H1 (cell line): ENCODE results near the gene LIMK1. TPM values are rescaled to one million over a fixed set of nuclear protein-coding genes. Genes with fewer than 3 reads are reported as not detected.

Source experiments
- CTCF ChIA-PET: fragments of 300-600 bp; sonication (Branson Sonifier 250); formaldehyde crosslinking; loops from one replicate; lab custom pipeline; 2021; ENCODE audit not compliant: partially characterized antibody; lab: Charles Lee
- POLR2A ChIA-PET: fragments of 300-600 bp; sonication (Branson Sonifier 250); formaldehyde crosslinking; loops from one replicate; lab custom pipeline; 2021; ENCODE audit warnings: inconsistent platforms; ENCODE audit not compliant: partially characterized antibody; lab: Charles Lee
- DNase-seq, 2 experiments: peaks; one replicate each; pipeline versions ENCODE4 v3.0.0 to v3.0.0-alpha.2; 2010 to 2022; ENCODE audit warnings: low spot score in 2 of 2, low read depth in 1 of 2, mixed read lengths in 1 of 2
- FAIRE-seq: peaks from 2 replicates; lab custom pipeline; 2011; peaks lifted over from hg19 to GRCh38; lab: Jason Lieb, UNC
- H2AFZ ChIP-seq: 2 replicates; pipeline ENCODE4 v1.8.1; 2012; ENCODE audit warnings: low read length, inconsistent platforms
- H2AK5ac ChIP-seq: 2 replicates; pipeline ENCODE4 v1.6.1; 2013; ENCODE audit warnings: low read depth, low read length
- H2BK120ac ChIP-seq: replicated peaks from 2 replicates; pipeline ENCODE3; 2013; ENCODE audit warnings: low read depth, low read length, inconsistent platforms
- H2BK12ac ChIP-seq: 2 replicates; pipeline ENCODE4 v1.6.1; 2013; ENCODE audit warnings: low read depth, low read length
- H2BK15ac ChIP-seq: 2 replicates; pipeline ENCODE4 v1.6.1; 2013; ENCODE audit warnings: low read length
- H2BK20ac ChIP-seq: 2 replicates; pipeline ENCODE4 v1.6.1; 2013; ENCODE audit warnings: low read length
- H2BK5ac ChIP-seq: 2 replicates; pipeline ENCODE4 v1.6.1; 2013; ENCODE audit warnings: low read depth, low read length
- H3K14ac ChIP-seq: 2 replicates; pipeline ENCODE4 v1.6.1; 2013; ENCODE audit warnings: inconsistent platforms; ENCODE audit not compliant: insufficient read length
- H3K18ac ChIP-seq: 2 replicates; pipeline ENCODE4 v1.6.1; 2013; ENCODE audit warnings: low read length; ENCODE audit errors: extremely low read depth
- H3K23ac ChIP-seq: 2 replicates; pipeline ENCODE4 v1.6.1; 2013; ENCODE audit warnings: inconsistent platforms; ENCODE audit not compliant: insufficient read length
- H3K23me2 ChIP-seq: 2 replicates; pipeline ENCODE4 v1.6.1; 2013; ENCODE audit warnings: low read depth, low read length
- H3K27ac ChIP-seq: 2 replicates; pipeline ENCODE4 v1.6.1; 2011; ENCODE audit warnings: low read depth, low read length, inconsistent platforms
- H3K27me3 ChIP-seq, 4 experiments: replicated peaks in 1 of 4; 1 replicate in 1 of 4; 2 replicates in 3 of 4; pipeline versions ENCODE4 v1.6.1 to v1.8.1; 2011 to 2013; ENCODE audit warnings: low read length in 3 of 4, mild to moderate bottlenecking in 3 of 4, inconsistent platforms in 2 of 4, mixed read lengths in 2 of 4, moderate library complexity in 1 of 4; ENCODE audit not compliant: control insufficient read depth in 3 of 4, insufficient read depth in 3 of 4; ENCODE audit errors: extremely low read depth in 1 of 4
- H3K36me3 ChIP-seq, 4 experiments: 2 replicates each; pipeline versions ENCODE4 v1.6.1 to v1.8.1; 2011 to 2013; ENCODE audit warnings: mild to moderate bottlenecking in 4 of 4, low read length in 3 of 4, moderate library complexity in 2 of 4, control low read depth in 1 of 4, inconsistent platforms in 1 of 4; ENCODE audit not compliant: insufficient read depth in 4 of 4, control insufficient read depth in 2 of 4
- H3K4ac ChIP-seq: replicated peaks from 2 replicates; pipeline ENCODE3; 2013; ENCODE audit warnings: low read length, low read depth, mixed read lengths, inconsistent platforms; ENCODE audit not compliant: insufficient read length
- H3K4me1 ChIP-seq, 4 experiments: replicated peaks in 1 of 4; 1 replicate in 1 of 4; 2 replicates in 3 of 4; pipeline versions ENCODE4 v1.6.1 to v1.8.1; 2011 to 2013; ENCODE audit warnings: low read length in 3 of 4, inconsistent platforms in 2 of 4, mixed read lengths in 1 of 4; ENCODE audit not compliant: insufficient read depth in 4 of 4, control insufficient read depth in 3 of 4
- H3K4me2 ChIP-seq, 2 experiments: 2 replicates each; pipeline versions ENCODE4 v1.6.1 to v1.8.1; 2011 to 2013; ENCODE audit warnings: low read depth in 2 of 2, low read length in 2 of 2, control low read depth in 1 of 2, inconsistent platforms in 1 of 2, mild to moderate bottlenecking in 1 of 2; ENCODE audit not compliant: insufficient read depth in 1 of 2
- H3K4me3 ChIP-seq, 4 experiments: fragments of 200-600, 300-600 bp in 1 of 4; sonication (generic), shearing (Covaris generic), sonication (Bioruptor Twin) in 1 of 4; 2 replicates each; pipeline versions ENCODE4 v1.5.1 to v1.8.1; 2011 to 2016; ENCODE audit warnings: low read length in 4 of 4, low read depth in 3 of 4, control low read depth in 2 of 4, inconsistent platforms in 2 of 4, mild to moderate bottlenecking in 2 of 4, mixed read lengths in 1 of 4, moderate library complexity in 1 of 4; ENCODE audit not compliant: insufficient read depth in 2 of 4; ENCODE audit errors: extremely low read depth in 1 of 4
- H3K56ac ChIP-seq: replicated peaks from 2 replicates; pipeline ENCODE3; 2013; ENCODE audit warnings: low read depth, mild to moderate bottlenecking, mixed read lengths, low read length, inconsistent platforms; ENCODE audit not compliant: insufficient read length
- H3K79me1 ChIP-seq: 2 replicates; pipeline ENCODE4 v1.6.1; 2013; ENCODE audit warnings: low read depth, low read length, control low read depth
- H3K79me2 ChIP-seq, 2 experiments: 2 replicates each; pipeline versions ENCODE4 v1.6.1 to v1.8.1; 2012 to 2013; ENCODE audit warnings: low read length in 2 of 2, mild to moderate bottlenecking in 2 of 2, inconsistent platforms in 1 of 2; ENCODE audit not compliant: insufficient read depth in 2 of 2, control insufficient read depth in 1 of 2
- H3K9ac ChIP-seq, 4 experiments: replicated peaks in 1 of 4; 1 replicate in 1 of 4; 2 replicates in 3 of 4; pipeline versions ENCODE4 v1.6.1 to v1.8.1; 2011 to 2013; ENCODE audit warnings: low read depth in 3 of 4, low read length in 3 of 4, control low read depth in 2 of 4, mild to moderate bottlenecking in 2 of 4, moderate library complexity in 2 of 4, inconsistent platforms in 1 of 4; ENCODE audit errors: extremely low read depth in 1 of 4
- H3K9me3 ChIP-seq, 2 experiments: 2 replicates each; pipeline versions ENCODE4 v1.6.1 to v1.8.1; 2012 to 2013; ENCODE audit warnings: mild to moderate bottlenecking in 2 of 2, moderate library complexity in 2 of 2, control low read depth in 1 of 2, inconsistent platforms in 1 of 2, low read depth in 1 of 2, low read length in 1 of 2, mixed read lengths in 1 of 2; ENCODE audit not compliant: insufficient read depth in 2 of 2
- H4K20me1 ChIP-seq, 2 experiments: replicated peaks in 1 of 2; 2 replicates each; pipeline versions ENCODE3 to v1.8.1; 2011 to 2013; ENCODE audit warnings: inconsistent platforms in 2 of 2, low read length in 2 of 2, mild to moderate bottlenecking in 1 of 2; ENCODE audit not compliant: insufficient read depth in 2 of 2, control insufficient read depth in 1 of 2
- H4K5ac ChIP-seq: 2 replicates; pipeline ENCODE4 v1.6.1; 2013; ENCODE audit warnings: low read length, low read depth, mixed read lengths, inconsistent platforms; ENCODE audit not compliant: insufficient read length
- H4K8ac ChIP-seq: 2 replicates; pipeline ENCODE4 v1.8.0; 2013; ENCODE audit warnings: mild to moderate bottlenecking, moderate library complexity, low read length, inconsistent platforms; ENCODE audit not compliant: insufficient read depth; ENCODE audit errors: extremely low read depth
- H4K91ac ChIP-seq: replicated peaks from 2 replicates; pipeline ENCODE3; 2013; ENCODE audit warnings: low read length, mixed read lengths, inconsistent platforms; ENCODE audit not compliant: insufficient read length
- GABPA ChIP-seq: IDR thresholded peaks from 2 replicates; pipeline ENCODE4 v1.6.1; 2011; ENCODE audit warnings: mild to moderate bottlenecking, low read length, moderate library complexity, borderline replicate concordance; ENCODE audit not compliant: insufficient read depth
- GTF2F1 ChIP-seq: IDR thresholded peaks from 2 replicates; pipeline ENCODE4 v1.6.1; 2012; ENCODE audit warnings: low read depth, low read length, improper control_type of control experiment, borderline replicate concordance
- HDAC2 ChIP-seq, 2 experiments: fragments of 300-600 bp in 1 of 2; sonication (generic) in 1 of 2; IDR thresholded peaks; 2 replicates each; pipeline ENCODE4 v1.6.1; 2011 to 2012; ENCODE audit warnings: low read depth in 2 of 2, low read length in 2 of 2, mild to moderate bottlenecking in 2 of 2, moderate library complexity in 2 of 2, borderline replicate concordance in 1 of 2, inconsistent platforms in 1 of 2
- JUND ChIP-seq: IDR thresholded peaks from 2 replicates; pipeline ENCODE4 v1.6.1; 2011; ENCODE audit warnings: mild to moderate bottlenecking, improper control_type of control experiment, low read length
- KDM5A ChIP-seq: fragments of 200-600 bp; IDR thresholded peaks from 2 replicates; pipeline ENCODE4 v1.7.1; 2012; ENCODE audit warnings: mild to moderate bottlenecking, low read length, inconsistent platforms, mixed read lengths
- RAD21 ChIP-seq, 2 experiments: IDR thresholded peaks in 1 of 2; conservative IDR thresholded peaks in 1 of 2; 2 replicates each; pipeline ENCODE4 v1.6.1; 2011; ENCODE audit warnings: low read depth in 2 of 2, low read length in 2 of 2, improper control_type of control experiment in 1 of 2, inconsistent platforms in 1 of 2, mild to moderate bottlenecking in 1 of 2, moderate library complexity in 1 of 2
- TEAD4 ChIP-seq: IDR thresholded peaks from 2 replicates; pipeline ENCODE4 v1.6.1; 2012; ENCODE audit warnings: low read depth, low read length, inconsistent platforms, mixed read lengths
- WGBS, 2 experiments: shearing (Covaris generic) in 1 of 2; methylation state at CpG; one replicate each; pipeline versions ENCODE4 v1.1.6 to v1.1.7; 2013 to 2015; ENCODE audit warnings: low lambda C conversion rate in 2 of 2, mixed read lengths in 2 of 2, inconsistent platforms in 1 of 2, low coverage in 1 of 2, missing lambda C conversion rate in 1 of 2; ENCODE audit not compliant: insufficient replicate concordance in 2 of 2, insufficient coverage in 1 of 2, insufficient read length in 1 of 2; ENCODE audit errors: extremely low coverage in 1 of 2, missing lambda C conversion rate in 1 of 2; 5-methylcytosine and 5-hydroxymethylcytosine counted together
- polyA plus RNA-seq, 7 experiments: library from polyadenylated mRNA; depleted of rRNA in 3 of 7; stranded (reverse) in 5 of 7; unstranded in 2 of 7; fragments of >200 nt in 5 of 7; fragments of 200-250 nt in 2 of 7; gene quantifications; 1 replicate in 5 of 7; 2 replicates in 1 of 7; 4 replicates in 1 of 7; pipeline versions ENCODE4 v1.2.1 to v1.2.3, GENCODE V29; 2011 to 2013; ENCODE audit warnings: missing spikeins in 2 of 7, mixed read lengths in 2 of 7
- total RNA-seq: library from RNA; stranded (reverse); fragmentation: NEBNext Ultra II Directional; extraction: Animal tissue kit (Norgen Biotek cat#: 25700); gene quantifications from 2 replicates; pipeline ENCODE4 v1.2.1, GENCODE V29; 2021
- TF ChIP-seq, protein P1 (sequence below): IDR thresholded peaks from 2 replicates; pipeline ENCODE4 v1.6.1; 2012; ENCODE audit warnings: inconsistent platforms

The LIMK1 gene
- total and polyA plus RNA-seq, 2 of the 8 experiments (the other 6 are each of a cell fraction or from before 2014, with no cell fraction given), result 93.5 to 108 TPM

GRCh38 chr7:74069790-74070618 lies 13.6 kb upstream of the LIMK1 start:
- Histone ChIP-seq H2BK5ac (no peak overlapping the region), H2BK12ac (no peak overlapping the region), H3K18ac (no peak overlapping the region), H3K27ac (no peak overlapping the region), H4K5ac (no peak overlapping the region), H3K36me3 (no peaks in the 10 kb centered on the region), H3K9me3 (no peaks in the 10 kb centered on the region), H3K23me2 (peaks cover 2% of the 10 kb centered on the region; the same call in 1 of the 2 replicates), H3K23ac (no peak overlapping the region), H2AFZ (no peak overlapping the region), H3K56ac (no peak overlapping the region), H3K4ac (no peak overlapping the region), H3K4me2 (no peak overlapping the region), H3K79me1 (no peaks in the 10 kb centered on the region), H3K9ac (no peak overlapping the region), H2BK120ac (no peak overlapping the region), H2AK5ac (no peak overlapping the region), H4K91ac (no peak overlapping the region), H2BK15ac (no peak overlapping the region), H4K20me1 (no peaks in the 10 kb centered on the region), H3K14ac (no peak overlapping the region), H3K4me1 (peaks cover 0 to 11% (median 3%) of the 10 kb centered on the region in 4 experiments; a peak in 3 of 7 replicates), H3K79me2 (no peaks in the 10 kb centered on the region), H3K27me3 (no peaks in the 10 kb centered on the region), H3K4me3 (no peak overlapping the region), H2BK20ac (no peak overlapping the region), H4K8ac (no peak overlapping the region)
- FAIRE-seq (no peak), DNase-seq (no peak)
- 87% methylated on average over 11 of the region's 11 CpGs; no CpG with 5 or more reads in 1 of the 2 experiments for WGBS, 2 experiments
- ChIA-PET CTCF (interaction anchor here (0.7 to 6.2 kb wide), 22 partner anchors 9 to 569 kb away, joined by 3 to 30 read pairs (median 5); partner anchors contain the start of genes LAT2 and LIMK1), POLR2A (interaction anchor here (0.7 to 1.1 kb wide), 3 partner anchors 10 to 17 kb away, joined by 3 to 6 read pairs (median 3); no protein-coding TSS in a partner anchor)
- TF ChIP-seq GABPA (no peak), GTF2F1 (no peak), KDM5A (no peak), JUND (no peak), TEAD4 (no peak), HDAC2 (IDR thresholded peaks at IDR 0.05; ENCODE audit: borderline replicate concordance in 1 of 2, low read depth in 2 of 2, low read length in 2 of 2) (no peak), RAD21 (IDR thresholded peaks at IDR 0.05 in 1 of 2, conservative IDR thresholded peaks at IDR 0.05 in 1 of 2; ENCODE audit: low read depth in 2 of 2, low read length in 2 of 2) (no peak)
- TF ChIP-seq, protein P1, sequence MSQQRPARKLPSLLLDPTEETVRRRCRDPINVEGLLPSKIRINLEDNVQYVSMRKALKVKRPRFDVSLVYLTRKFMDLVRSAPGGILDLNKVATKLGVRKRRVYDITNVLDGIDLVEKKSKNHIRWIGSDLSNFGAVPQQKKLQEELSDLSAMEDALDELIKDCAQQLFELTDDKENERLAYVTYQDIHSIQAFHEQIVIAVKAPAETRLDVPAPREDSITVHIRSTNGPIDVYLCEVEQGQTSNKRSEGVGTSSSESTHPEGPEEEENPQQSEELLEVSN, result no peak
